Endothelial cell of umbilical vein (primary cell): ENCODE data around the gene RILP. TPM values are rescaled to one million over a fixed set of nuclear protein-coding genes. Genes with fewer than 3 reads are reported as not detected.

ENCODE experiments used
- BruUV-seq: library from RNA; stranded (reverse); fragments of 400-500 nt; replicated peaks from 2 replicates; lab custom pipeline; 2021; lab: Mats Ljungman, UMichigan
- CTCF ChIA-PET: fragments of 300-600, 350-600 bp; sonication (Branson Sonifier 250); formaldehyde crosslinking; loops from one replicate; lab custom pipeline; 2021; ENCODE audit warnings: antibody characterized with exemption, inconsistent platforms; lab: Charles Lee
- POLR2A ChIA-PET: fragments of 300-600, 350-600 bp; sonication (Branson Sonifier 250); formaldehyde crosslinking; loops from one replicate; lab custom pipeline; 2021; ENCODE audit warnings: antibody characterized with exemption, inconsistent platforms; lab: Charles Lee
- DNase-seq: peaks from one replicate; pipeline ENCODE4 v3.0.0-alpha.2; 2011; ENCODE audit warnings: low read depth, low spot score
- FAIRE-seq: peaks from 2 replicates; lab custom pipeline; 2011; peaks lifted over from hg19 to GRCh38; lab: Jason Lieb, UNC
- H2AFZ ChIP-seq: 2 replicates; pipeline ENCODE4 v1.6.0; 2012; ENCODE audit warnings: low read depth, low read length, control low read depth, inconsistent platforms
- H3K27ac ChIP-seq: 2 replicates; pipeline ENCODE4 v1.5.1; 2011; ENCODE audit warnings: low read depth, mild to moderate bottlenecking, control low read depth, low read length, moderate library complexity; ENCODE audit not compliant: insufficient read depth
- H3K27me3 ChIP-seq, 2 experiments: 2 replicates each; pipeline versions ENCODE4 v1.6.0 to v1.6.1; 2011; ENCODE audit warnings: low read length in 2 of 2, mixed read lengths in 1 of 2; ENCODE audit not compliant: control insufficient read depth in 2 of 2, insufficient read depth in 2 of 2
- H3K36me3 ChIP-seq, 2 experiments: 2 replicates in 1 of 2; 3 replicates in 1 of 2; pipeline ENCODE4 v1.5.1; 2011; ENCODE audit warnings: low read length in 2 of 2, mild to moderate bottlenecking in 1 of 2, moderate library complexity in 1 of 2; ENCODE audit not compliant: control insufficient read depth in 2 of 2, insufficient read depth in 2 of 2; ENCODE audit errors: extremely low read depth in 1 of 2
- H3K4me1 ChIP-seq: 3 replicates; pipeline ENCODE4 v1.5.1; 2011; ENCODE audit warnings: mild to moderate bottlenecking, low read length; ENCODE audit not compliant: control insufficient read depth, insufficient read depth; ENCODE audit errors: extremely low read depth
- H3K4me2 ChIP-seq: 2 replicates; pipeline ENCODE4 v1.6.1; 2011; ENCODE audit warnings: low read length, control low read depth, mixed read lengths; ENCODE audit not compliant: insufficient read depth
- H3K4me3 ChIP-seq, 3 experiments: fragments of 200-600 bp in 1 of 3; sonication (generic), shearing (Covaris generic) in 1 of 3; replicated peaks in 1 of 3; 2 replicates each; pipeline ENCODE4 v1.5.1; 2011 to 2016; ENCODE audit warnings: control low read depth in 3 of 3, low read length in 3 of 3, mild to moderate bottlenecking in 2 of 3, inconsistent platforms in 1 of 3, low read depth in 1 of 3, moderate library complexity in 1 of 3; ENCODE audit not compliant: insufficient read depth in 1 of 3
- H3K79me2 ChIP-seq: 2 replicates; pipeline ENCODE4 v1.6.0; 2012; ENCODE audit warnings: low read length, inconsistent platforms; ENCODE audit not compliant: control insufficient read depth, insufficient read depth
- H3K9ac ChIP-seq: replicated peaks from 2 replicates; pipeline ENCODE3; 2011; ENCODE audit warnings: low read length, control low read depth; ENCODE audit not compliant: insufficient read depth; ENCODE audit errors: extremely low read depth
- H3K9me1 ChIP-seq: replicated peaks from 3 replicates; pipeline ENCODE4 v1.6.0; 2011; ENCODE audit warnings: mild to moderate bottlenecking, low read length; ENCODE audit not compliant: control insufficient read depth, insufficient read depth; ENCODE audit errors: extremely low read depth
- H3K9me3 ChIP-seq: replicated peaks from 2 replicates; pipeline ENCODE4 v1.5.1; 2012; ENCODE audit warnings: low read length, inconsistent platforms; ENCODE audit not compliant: control insufficient read depth, insufficient read depth
- H4K20me1 ChIP-seq: replicated peaks from 2 replicates; pipeline ENCODE3; 2011; ENCODE audit warnings: mild to moderate bottlenecking, low read length; ENCODE audit not compliant: control insufficient read depth, insufficient read depth; ENCODE audit errors: extremely low read depth
- CTCF ChIP-seq, 2 donors: IDR thresholded peaks; 1 replicate in 1 of 2; 2 replicates in 1 of 2; pipeline ENCODE4 v1.5.1; 2011; ENCODE audit warnings: low read length in 2 of 2, mild to moderate bottlenecking in 2 of 2, moderate library complexity in 2 of 2, control low read depth in 1 of 2, inconsistent platforms in 1 of 2, low read depth in 1 of 2; ENCODE audit not compliant: insufficient read depth in 1 of 2; ENCODE audit errors: extremely low read depth in 1 of 2
- EZH2 ChIP-seq: IDR thresholded peaks from 2 replicates; pipeline ENCODE4 v1.6.1; 2012; ENCODE audit warnings: borderline replicate concordance, low read depth, mild to moderate bottlenecking, moderate library complexity, low read length, inconsistent platforms; ENCODE audit not compliant: severe bottlenecking
- GATA2 ChIP-seq: IDR thresholded peaks from 2 replicates; pipeline ENCODE4 v1.7.0; 2011; ENCODE audit warnings: low read depth, mild to moderate bottlenecking, moderate library complexity, mixed read lengths, low read length; ENCODE audit not compliant: insufficient read length, insufficient read depth
- MAX ChIP-seq: IDR thresholded peaks from 2 replicates; pipeline ENCODE4 v1.6.1; 2011; ENCODE audit not compliant: insufficient read depth, insufficient read length
- POLR2A ChIP-seq: IDR thresholded peaks from 2 replicates; pipeline ENCODE4 v1.6.1; 2012; ENCODE audit warnings: low read depth, mild to moderate bottlenecking, control low read depth, low read length
- POLR2AphosphoS5 ChIP-seq: IDR thresholded peaks from 2 replicates; pipeline ENCODE4 v1.6.1; 2012; ENCODE audit warnings: low read depth, mild to moderate bottlenecking, control low read depth, low read length, moderate library complexity; ENCODE audit not compliant: insufficient read depth
- dilution Hi-C: fragments of 300-500 bp; cut with MboI; formaldehyde crosslinking; loops from one replicate; pipeline ENCODE4 v1.15.0; 2019; ENCODE audit warnings: low sequenced_read_pairs; ENCODE audit not compliant: extremely low pct_ligation_motif_present
- intact Hi-C: fragments of 100-400 bp; cut with micrococcal nuclease; formaldehyde crosslinking; loops from one replicate; pipeline ENCODE4 v1.10.0; 2022
- polyA plus RNA-seq, 4 experiments: library from polyadenylated mRNA; depleted of rRNA in 3 of 4; stranded (reverse) in 3 of 4; unstranded in 1 of 4; fragments of >200 nt; gene quantifications; 2 replicates each; pipeline versions ENCODE4 v1.2.1 to v1.2.3, GENCODE V29; 2011 to 2012; ENCODE audit warnings: missing spikeins in 1 of 4
- total RNA-seq: library from RNA; stranded (reverse); gene quantifications from 2 replicates; pipeline ENCODE4 v1.2.3, GENCODE V29; 2021

The RILP gene
- total and polyA plus RNA-seq, 2 donors (not counting 3 experiments of a cell fraction or from before 2014, with no cell fraction given), result 9.4 to 10.0 TPM

DNA sequence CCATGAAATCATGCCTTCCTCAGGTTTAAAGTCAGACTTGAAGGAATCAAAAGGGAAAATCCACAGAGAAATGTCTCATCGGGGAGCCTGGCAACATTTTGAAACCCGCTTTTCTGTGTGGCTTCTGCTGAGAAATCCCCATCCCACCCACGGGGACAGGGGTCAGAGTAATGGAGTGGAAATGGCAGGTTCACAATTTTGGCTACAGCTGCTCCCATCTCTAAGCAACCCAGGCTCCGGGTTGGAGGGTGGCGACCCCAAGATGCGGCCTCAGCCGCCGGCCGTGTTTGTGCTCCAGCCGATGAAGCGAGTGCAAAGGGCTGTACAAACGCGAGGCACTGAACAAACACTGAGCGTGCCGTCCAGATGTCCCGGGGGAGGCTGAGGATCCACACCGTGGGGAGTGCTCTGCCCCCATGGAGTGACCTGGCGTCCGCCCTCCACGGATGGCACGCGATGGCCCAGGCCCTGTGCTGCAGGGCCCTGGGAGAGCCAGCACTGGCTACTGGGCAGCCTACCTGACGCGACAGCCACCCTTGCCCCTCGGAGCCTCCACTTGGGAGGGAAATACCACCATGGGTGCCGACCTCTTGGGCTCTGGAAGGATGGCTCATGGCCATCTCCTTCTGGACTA lies 43.2 kb downstream of the RILP start:
- Histone ChIP-seq H3K4me2 (no peak overlapping the region), H3K9ac (no peak overlapping the region), H3K9me3 (no peaks in the 10 kb centered on the region), H3K4me1 (no peaks in the 10 kb centered on the region), H3K27me3 (no peaks in the 10 kb centered on the region), H3K36me3 (no peaks in the 10 kb centered on the region), H3K9me1 (no peaks in the 10 kb centered on the region), H3K79me2 (no peaks in the 10 kb centered on the region), H3K27ac (no peak overlapping the region), H2AFZ (no peak overlapping the region), H4K20me1 (no peaks in the 10 kb centered on the region), H3K4me3 (no peak overlapping the region)
- TF ChIP-seq GATA2, result no peak
- TF ChIP-seq MAX, result no peak
- TF ChIP-seq CTCF (IDR thresholded peaks at IDR 0.05; ENCODE audit: extremely low read depth in 1 of 2, insufficient read depth in 1 of 2, low read depth in 1 of 2, low read length in 2 of 2), result no peak
- TF ChIP-seq POLR2A, result no peak
- TF ChIP-seq POLR2AphosphoS5, result no peak
- TF ChIP-seq EZH2, result no peak
- DNase-seq (no peak), FAIRE-seq (no peak)
- CTCF ChIA-PET, result no interaction called here
- BruUV-seq, result no TSS peak
- POLR2A ChIA-PET, result no interaction called here
- dilution Hi-C loops, result no loop called here
- intact Hi-C loops, result no loop called here
